GM12878 (cell line): ENCODE measurements around the gene IFT172. TPM values are rescaled to one million over a fixed set of nuclear protein-coding genes. Genes with fewer than 3 reads are reported as not detected.
A peak's percentile ranks its signal among the peaks of the same experiment; 100 is the strongest.

Source experiments
- CBX5 ChIP-seq: sonication (generic); IDR thresholded peaks from 2 replicates; pipeline ENCODE4 v1.6.1; 2016; ENCODE audit warnings: low read depth, moderate library complexity, mild to moderate bottlenecking, inconsistent platforms
- ETV6 ChIP-seq, 2 experiments: fragments of 450-650 bp in 1 of 2; IDR thresholded peaks in 1 of 2; conservative IDR thresholded peaks in 1 of 2; 2 replicates each; pipeline ENCODE4 v1.6.1; 2014; ENCODE audit warnings: antibody characterized with exemption in 1 of 2, borderline replicate concordance in 1 of 2, low read depth in 1 of 2, mild to moderate bottlenecking in 1 of 2, moderate library complexity in 1 of 2
- FOS ChIP-seq: IDR thresholded peaks from 3 replicates; pipeline ENCODE4 v1.6.1; 2011; ENCODE audit warnings: borderline replicate concordance; ENCODE audit not compliant: insufficient read length; ENCODE audit errors: extremely low read depth
- FOXM1 ChIP-seq: IDR thresholded peaks from 2 replicates; pipeline ENCODE4 v1.6.1; 2012; ENCODE audit warnings: low read depth, mild to moderate bottlenecking, inconsistent platforms, low read length, moderate library complexity
- HDAC2 ChIP-seq: fragments of 200-600 bp; sonication (generic); IDR thresholded peaks from 2 replicates; pipeline ENCODE4 v1.6.1; 2017
- HDAC6 ChIP-seq: fragments of 200-600 bp; sonication (generic); IDR thresholded peaks from one replicate; pipeline ENCODE4 v1.8.0; 2017; ENCODE audit warnings: antibody characterized with exemption; ENCODE audit not compliant: unreplicated experiment
- NFIC ChIP-seq: IDR thresholded peaks from 2 replicates; pipeline ENCODE4 v1.6.1; 2012; ENCODE audit warnings: low read depth, mild to moderate bottlenecking, inconsistent platforms, low read length, moderate library complexity
- RAD21 ChIP-seq: IDR thresholded peaks from 2 replicates; pipeline ENCODE4 v1.6.1; 2011; ENCODE audit warnings: mild to moderate bottlenecking, low read depth, low read length, moderate library complexity; ENCODE audit not compliant: insufficient read depth
- SMARCA5 ChIP-seq: fragments of 450-650 bp; IDR thresholded peaks from 2 replicates; pipeline ENCODE4 v1.6.1; 2017; ENCODE audit warnings: mild to moderate bottlenecking
- SMC3 ChIP-seq: IDR thresholded peaks from 2 replicates; pipeline ENCODE4 v1.6.1; 2011; ENCODE audit warnings: low read length, improper control_type of control experiment, borderline replicate concordance
- TBL1XR1 ChIP-seq: IDR thresholded peaks from 2 replicates; pipeline ENCODE4 v1.6.1; 2012; ENCODE audit warnings: low read depth, low read length, improper control_type of control experiment
- ZNF24 ChIP-seq: fragments of 450-650 bp; IDR thresholded peaks from 2 replicates; pipeline ENCODE4 v1.6.1; 2017; ENCODE audit warnings: antibody characterized with exemption, mild to moderate bottlenecking
- ZNF622 ChIP-seq: fragments of 450-650 bp; IDR thresholded peaks from 2 replicates; pipeline ENCODE4 v1.6.1; 2017; ENCODE audit warnings: mild to moderate bottlenecking, inconsistent platforms
- polyA plus RNA-seq, 11 experiments: library from polyadenylated mRNA; depleted of rRNA in 4 of 11; unstranded in 6 of 11; stranded (reverse) in 5 of 11; fragments of >200 nt; fragmentation: Nextera tagmentation in 4 of 11; fragmentation: Illumina TruSeq in 1 of 11; extraction: Ambion mirVana in 4 of 11; extraction: Trizol in 1 of 11; gene quantifications; 1 replicate in 1 of 11; 2 replicates in 10 of 11; pipeline versions ENCODE4 v1.2.1 to v1.2.3, GENCODE V29; 2011 to 2016; ENCODE audit warnings: inconsistent platforms in 2 of 11, missing spikeins in 2 of 11, low read depth in 1 of 11
- total RNA-seq, 4 experiments: library from RNA; depleted of rRNA in 3 of 4; stranded (reverse); fragments of >200 nt in 3 of 4; fragmentation: Illumina TruSeq in 1 of 4; extraction: Trizol in 1 of 4; gene quantifications; 2 replicates each; pipeline versions ENCODE4 v1.2.1 to v1.2.3, GENCODE V29; 2013 to 2021
- TF ChIP-seq, protein P1 (sequence below): fragments of 450-650 bp; IDR thresholded peaks from 2 replicates; pipeline ENCODE4 v1.6.1; 2017; ENCODE audit warnings: low read depth, mild to moderate bottlenecking, moderate library complexity
- TF ChIP-seq, protein P2 (sequence below): fragments of 450-650 bp; formaldehyde crosslinking; IDR thresholded peaks from 2 replicates; pipeline ENCODE4 v1.4.0; 2022; ENCODE audit warnings: mild to moderate bottlenecking, moderate library complexity
- TF ChIP-seq, protein P3 (sequence below): fragments of 450-650 bp; IDR thresholded peaks from 2 replicates; pipeline ENCODE4 v1.6.1; 2014; ENCODE audit warnings: mild to moderate bottlenecking
- TF ChIP-seq, protein P4 (sequence below): IDR thresholded peaks from 2 replicates; pipeline ENCODE4 v1.6.1; 2012; ENCODE audit warnings: low read length, inconsistent platforms
- TF ChIP-seq, protein P5 (sequence below): fragments of 450-650 bp; IDR thresholded peaks from 2 replicates; pipeline ENCODE4 v1.6.1; 2017; ENCODE audit warnings: mild to moderate bottlenecking, moderate library complexity

Gene IFT172
- total and polyA plus RNA-seq, 10 of the 15 experiments (the other 5 are each of a cell fraction or from before 2014, with no cell fraction given), result 2.4 to 8.6 (median 6.2) TPM

DNA sequence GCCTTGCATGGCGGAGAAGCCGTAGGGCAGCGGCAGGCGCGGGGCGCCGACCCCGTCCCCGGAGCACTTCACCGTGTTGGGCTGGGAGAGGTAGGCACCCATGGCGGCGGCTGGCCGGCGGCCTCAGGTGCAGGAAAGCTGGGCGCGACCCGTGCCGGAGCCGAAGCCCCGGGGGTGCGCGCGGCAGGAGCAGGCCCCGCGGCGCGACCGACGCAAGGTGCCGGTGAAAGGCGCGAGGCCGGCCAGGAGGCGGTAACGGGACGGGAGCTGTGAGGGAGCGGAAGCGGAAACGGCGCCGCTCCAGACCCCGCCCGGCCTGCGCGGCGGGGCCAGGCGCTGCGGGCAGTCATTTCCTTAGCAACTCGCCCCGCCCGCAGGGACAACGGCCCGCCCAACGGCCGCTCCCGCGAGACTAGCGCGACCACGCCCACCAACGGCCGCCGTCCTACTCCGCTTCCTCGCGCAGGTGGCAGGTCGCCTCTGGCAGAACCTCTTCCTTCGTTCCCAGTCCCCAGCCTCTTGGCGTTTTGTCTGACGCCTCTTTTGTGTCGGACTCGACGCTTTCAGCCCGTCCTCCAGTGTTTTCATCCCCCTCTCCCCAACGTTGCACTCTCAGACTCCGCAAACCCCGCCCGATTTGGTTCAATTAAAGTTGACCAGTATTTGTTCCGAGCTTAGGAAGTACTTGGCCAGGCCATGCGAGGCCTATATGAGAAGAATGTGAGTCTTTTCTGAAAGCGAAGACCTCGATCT is 80.0 kb downstream of the IFT172 start, which contains the start of gene PPM1G (continued):
- TF ChIP-seq, protein P1, sequence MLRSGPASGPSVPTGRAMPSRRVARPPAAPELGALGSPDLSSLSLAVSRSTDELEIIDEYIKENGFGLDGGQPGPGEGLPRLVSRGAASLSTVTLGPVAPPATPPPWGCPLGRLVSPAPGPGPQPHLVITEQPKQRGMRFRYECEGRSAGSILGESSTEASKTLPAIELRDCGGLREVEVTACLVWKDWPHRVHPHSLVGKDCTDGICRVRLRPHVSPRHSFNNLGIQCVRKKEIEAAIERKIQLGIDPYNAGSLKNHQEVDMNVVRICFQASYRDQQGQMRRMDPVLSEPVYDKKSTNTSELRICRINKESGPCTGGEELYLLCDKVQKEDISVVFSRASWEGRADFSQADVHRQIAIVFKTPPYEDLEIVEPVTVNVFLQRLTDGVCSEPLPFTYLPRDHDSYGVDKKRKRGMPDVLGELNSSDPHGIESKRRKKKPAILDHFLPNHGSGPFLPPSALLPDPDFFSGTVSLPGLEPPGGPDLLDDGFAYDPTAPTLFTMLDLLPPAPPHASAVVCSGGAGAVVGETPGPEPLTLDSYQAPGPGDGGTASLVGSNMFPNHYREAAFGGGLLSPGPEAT, result peak; percentile 55; the same call in 1 of the 2 replicates
- TF ChIP-seq, protein P2, sequence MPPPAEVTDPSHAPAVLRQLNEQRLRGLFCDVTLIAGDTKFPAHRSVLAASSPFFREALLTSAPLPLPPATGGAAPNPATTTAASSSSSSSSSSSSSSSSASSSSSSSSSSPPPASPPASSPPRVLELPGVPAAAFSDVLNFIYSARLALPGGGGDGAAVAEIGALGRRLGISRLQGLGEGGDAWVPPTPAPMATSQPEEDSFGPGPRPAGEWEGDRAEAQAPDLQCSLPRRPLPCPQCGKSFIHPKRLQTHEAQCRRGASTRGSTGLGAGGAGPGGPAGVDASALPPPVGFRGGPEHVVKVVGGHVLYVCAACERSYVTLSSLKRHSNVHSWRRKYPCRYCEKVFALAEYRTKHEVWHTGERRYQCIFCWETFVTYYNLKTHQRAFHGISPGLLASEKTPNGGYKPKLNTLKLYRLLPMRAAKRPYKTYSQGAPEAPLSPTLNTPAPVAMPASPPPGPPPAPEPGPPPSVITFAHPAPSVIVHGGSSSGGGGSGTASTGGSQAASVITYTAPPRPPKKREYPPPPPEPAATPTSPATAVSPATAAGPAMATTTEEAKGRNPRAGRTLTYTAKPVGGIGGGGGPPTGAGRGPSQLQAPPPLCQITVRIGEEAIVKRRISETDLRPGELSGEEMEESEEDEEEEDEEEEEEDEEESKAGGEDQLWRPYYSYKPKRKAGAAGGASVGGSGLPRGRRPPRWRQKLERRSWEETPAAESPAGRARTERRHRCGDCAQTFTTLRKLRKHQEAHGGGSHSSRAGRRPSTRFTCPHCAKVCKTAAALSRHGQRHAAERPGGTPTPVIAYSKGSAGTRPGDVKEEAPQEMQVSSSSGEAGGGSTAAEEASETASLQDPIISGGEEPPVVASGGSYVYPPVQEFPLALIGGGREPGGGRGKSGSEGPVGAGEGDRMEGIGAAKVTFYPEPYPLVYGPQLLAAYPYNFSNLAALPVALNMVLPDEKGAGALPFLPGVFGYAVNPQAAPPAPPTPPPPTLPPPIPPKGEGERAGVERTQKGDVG (CRISPR knock-in tag), result no peak
- TF ChIP-seq NFIC, result no peak
- no peak for TF ChIP-seq FOXM1
- TF ChIP-seq, protein P3, sequence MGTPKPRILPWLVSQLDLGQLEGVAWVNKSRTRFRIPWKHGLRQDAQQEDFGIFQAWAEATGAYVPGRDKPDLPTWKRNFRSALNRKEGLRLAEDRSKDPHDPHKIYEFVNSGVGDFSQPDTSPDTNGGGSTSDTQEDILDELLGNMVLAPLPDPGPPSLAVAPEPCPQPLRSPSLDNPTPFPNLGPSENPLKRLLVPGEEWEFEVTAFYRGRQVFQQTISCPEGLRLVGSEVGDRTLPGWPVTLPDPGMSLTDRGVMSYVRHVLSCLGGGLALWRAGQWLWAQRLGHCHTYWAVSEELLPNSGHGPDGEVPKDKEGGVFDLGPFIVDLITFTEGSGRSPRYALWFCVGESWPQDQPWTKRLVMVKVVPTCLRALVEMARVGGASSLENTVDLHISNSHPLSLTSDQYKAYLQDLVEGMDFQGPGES, result no peak
- no peak for TF ChIP-seq RAD21
- no peak for TF ChIP-seq ZNF622
- TF ChIP-seq, protein P4, sequence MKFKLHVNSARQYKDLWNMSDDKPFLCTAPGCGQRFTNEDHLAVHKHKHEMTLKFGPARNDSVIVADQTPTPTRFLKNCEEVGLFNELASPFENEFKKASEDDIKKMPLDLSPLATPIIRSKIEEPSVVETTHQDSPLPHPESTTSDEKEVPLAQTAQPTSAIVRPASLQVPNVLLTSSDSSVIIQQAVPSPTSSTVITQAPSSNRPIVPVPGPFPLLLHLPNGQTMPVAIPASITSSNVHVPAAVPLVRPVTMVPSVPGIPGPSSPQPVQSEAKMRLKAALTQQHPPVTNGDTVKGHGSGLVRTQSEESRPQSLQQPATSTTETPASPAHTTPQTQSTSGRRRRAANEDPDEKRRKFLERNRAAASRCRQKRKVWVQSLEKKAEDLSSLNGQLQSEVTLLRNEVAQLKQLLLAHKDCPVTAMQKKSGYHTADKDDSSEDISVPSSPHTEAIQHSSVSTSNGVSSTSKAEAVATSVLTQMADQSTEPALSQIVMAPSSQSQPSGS, result no peak
- TF ChIP-seq HDAC2, result no peak
- no peak for TF ChIP-seq SMC3
- peak in 1 of 2 experiments; percentile 50; a peak in 2 of 4 replicates for TF ChIP-seq ETV6 (conservative IDR thresholded peaks at IDR 0.05 in 1 of 2, IDR thresholded peaks at IDR 0.05 in 1 of 2; ENCODE audit: borderline replicate concordance in 1 of 2, low read depth in 1 of 2)
- no peak for TF ChIP-seq TBL1XR1
- TF ChIP-seq, protein P5, sequence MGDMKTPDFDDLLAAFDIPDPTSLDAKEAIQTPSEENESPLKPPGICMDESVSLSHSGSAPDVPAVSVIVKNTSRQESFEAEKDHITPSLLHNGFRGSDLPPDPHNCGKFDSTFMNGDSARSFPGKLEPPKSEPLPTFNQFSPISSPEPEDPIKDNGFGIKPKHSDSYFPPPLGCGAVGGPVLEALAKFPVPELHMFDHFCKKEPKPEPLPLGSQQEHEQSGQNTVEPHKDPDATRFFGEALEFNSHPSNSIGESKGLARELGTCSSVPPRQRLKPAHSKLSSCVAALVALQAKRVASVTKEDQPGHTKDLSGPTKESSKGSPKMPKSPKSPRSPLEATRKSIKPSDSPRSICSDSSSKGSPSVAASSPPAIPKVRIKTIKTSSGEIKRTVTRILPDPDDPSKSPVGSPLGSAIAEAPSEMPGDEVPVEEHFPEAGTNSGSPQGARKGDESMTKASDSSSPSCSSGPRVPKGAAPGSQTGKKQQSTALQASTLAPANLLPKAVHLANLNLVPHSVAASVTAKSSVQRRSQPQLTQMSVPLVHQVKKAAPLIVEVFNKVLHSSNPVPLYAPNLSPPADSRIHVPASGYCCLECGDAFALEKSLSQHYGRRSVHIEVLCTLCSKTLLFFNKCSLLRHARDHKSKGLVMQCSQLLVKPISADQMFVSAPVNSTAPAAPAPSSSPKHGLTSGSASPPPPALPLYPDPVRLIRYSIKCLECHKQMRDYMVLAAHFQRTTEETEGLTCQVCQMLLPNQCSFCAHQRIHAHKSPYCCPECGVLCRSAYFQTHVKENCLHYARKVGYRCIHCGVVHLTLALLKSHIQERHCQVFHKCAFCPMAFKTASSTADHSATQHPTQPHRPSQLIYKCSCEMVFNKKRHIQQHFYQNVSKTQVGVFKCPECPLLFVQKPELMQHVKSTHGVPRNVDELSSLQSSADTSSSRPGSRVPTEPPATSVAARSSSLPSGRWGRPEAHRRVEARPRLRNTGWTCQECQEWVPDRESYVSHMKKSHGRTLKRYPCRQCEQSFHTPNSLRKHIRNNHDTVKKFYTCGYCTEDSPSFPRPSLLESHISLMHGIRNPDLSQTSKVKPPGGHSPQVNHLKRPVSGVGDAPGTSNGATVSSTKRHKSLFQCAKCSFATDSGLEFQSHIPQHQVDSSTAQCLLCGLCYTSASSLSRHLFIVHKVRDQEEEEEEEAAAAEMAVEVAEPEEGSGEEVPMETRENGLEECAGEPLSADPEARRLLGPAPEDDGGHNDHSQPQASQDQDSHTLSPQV, result no peak
- TF ChIP-seq ZNF24, result no peak; the same call in 1 of the 2 replicates
- no peak; the same call in 1 of the 2 replicates for TF ChIP-seq SMARCA5
- TF ChIP-seq FOS, result no peak
- TF ChIP-seq HDAC6, result no peak
- no peak for TF ChIP-seq CBX5
